Liver (tissue), 9 donors: Measurements from ENCODE around the gene CCDC186. TPM values are rescaled to one million over a fixed set of nuclear protein-coding genes. Genes with fewer than 3 reads are reported as not detected.

Experiments used
- DNase-seq: peaks from one replicate; pipeline ENCODE4 v3.0.0-alpha.2; 2017; ENCODE audit warnings: low spot score
- H3K27ac ChIP-seq, 2 donors: one replicate each; pipeline ENCODE4 v1.7.0; 2013; ENCODE audit warnings: inconsistent platforms in 2 of 2, low read length in 2 of 2, control low read depth in 1 of 2, low read depth in 1 of 2, mild to moderate bottlenecking in 1 of 2
- H3K27me3 ChIP-seq, 4 donors: one replicate each; pipeline versions ENCODE4 v1.6.1 to v1.7.0; 2013; ENCODE audit warnings: low read length in 3 of 4, inconsistent platforms in 1 of 4, mild to moderate bottlenecking in 1 of 4, moderate library complexity in 1 of 4; ENCODE audit not compliant: control insufficient read depth in 4 of 4, insufficient read depth in 4 of 4
- H3K36me3 ChIP-seq, 4 donors: one replicate each; pipeline versions ENCODE4 v1.6.1 to v1.7.0; 2013; ENCODE audit warnings: low read length in 3 of 4, mild to moderate bottlenecking in 3 of 4, low read depth in 1 of 4, moderate library complexity in 1 of 4; ENCODE audit not compliant: control insufficient read depth in 4 of 4, insufficient read depth in 3 of 4
- H3K4me1 ChIP-seq, 4 donors: one replicate each; pipeline versions ENCODE4 v1.6.1 to v1.7.0; 2013; ENCODE audit warnings: low read length in 3 of 4, mild to moderate bottlenecking in 3 of 4, moderate library complexity in 1 of 4; ENCODE audit not compliant: control insufficient read depth in 4 of 4, insufficient read depth in 4 of 4
- H3K4me3 ChIP-seq, 3 donors: one replicate each; pipeline versions ENCODE4 v1.6.1 to v1.7.0; 2013; ENCODE audit warnings: low read length in 3 of 3, control low read depth in 1 of 3, low read depth in 1 of 3, mild to moderate bottlenecking in 1 of 3
- H3K9ac ChIP-seq, 2 donors: one replicate each; pipeline ENCODE4 v1.7.0; 2013; ENCODE audit warnings: low read length in 2 of 2, mild to moderate bottlenecking in 2 of 2, moderate library complexity in 2 of 2, control low read depth in 1 of 2, low read depth in 1 of 2
- H3K9me3 ChIP-seq, 4 donors: one replicate each; pipeline versions ENCODE4 v1.6.1 to v1.7.0; 2013; ENCODE audit warnings: low read length in 3 of 4; ENCODE audit not compliant: control insufficient read depth in 4 of 4
- CTCF ChIP-seq: fragments of 150-350 bp; IDR thresholded peaks from 2 replicates; pipeline ENCODE4 v1.5.1; 2017; ENCODE audit warnings: improper control_type of control experiment, low read depth, low read length; ENCODE audit not compliant: missing input control
- EGR1 ChIP-seq, 2 donors: IDR thresholded peaks; 2 replicates each; pipeline ENCODE4 v1.6.1; 2016 to 2018; ENCODE audit warnings: antibody characterized with exemption in 2 of 2, low read depth in 2 of 2
- FOXA1 ChIP-seq: IDR thresholded peaks from 2 replicates; pipeline ENCODE4 v1.6.1; 2016; ENCODE audit warnings: antibody characterized with exemption
- FOXA2 ChIP-seq: IDR thresholded peaks from 2 replicates; pipeline ENCODE4 v1.6.1; 2016; ENCODE audit warnings: antibody characterized with exemption
- GABPA ChIP-seq, 2 donors: IDR thresholded peaks in 1 of 2; conservative IDR thresholded peaks in 1 of 2; 2 replicates each; pipeline ENCODE4 v1.6.1; 2016; ENCODE audit warnings: antibody characterized with exemption in 2 of 2, mild to moderate bottlenecking in 1 of 2, moderate library complexity in 1 of 2
- HNF4A ChIP-seq, 2 donors: conservative IDR thresholded peaks; 2 replicates each; pipeline ENCODE4 v1.6.1; 2016; ENCODE audit warnings: antibody characterized with exemption in 2 of 2, mild to moderate bottlenecking in 2 of 2
- HNF4G ChIP-seq: IDR thresholded peaks from 2 replicates; pipeline ENCODE4 v1.6.1; 2016; ENCODE audit warnings: antibody characterized with exemption
- JUND ChIP-seq, 2 donors: IDR thresholded peaks; 2 replicates each; pipeline ENCODE4 v1.6.1; 2016; ENCODE audit warnings: antibody characterized with exemption in 2 of 2
- NR2F2 ChIP-seq: IDR thresholded peaks from 2 replicates; pipeline ENCODE4 v1.6.1; 2016; ENCODE audit warnings: antibody characterized with exemption
- RAD21 ChIP-seq, 2 donors: IDR thresholded peaks; 2 replicates each; pipeline ENCODE4 v1.6.1; 2016; ENCODE audit warnings: antibody characterized with exemption in 2 of 2, mild to moderate bottlenecking in 2 of 2
- RXRA ChIP-seq, 2 donors: IDR thresholded peaks; 2 replicates each; pipeline ENCODE4 v1.6.1; 2017 to 2018; ENCODE audit warnings: antibody characterized with exemption in 2 of 2, mild to moderate bottlenecking in 1 of 2
- SP1 ChIP-seq: IDR thresholded peaks from 2 replicates; pipeline ENCODE4 v1.6.1; 2018; ENCODE audit warnings: antibody characterized with exemption, mild to moderate bottlenecking
- TAF1 ChIP-seq: conservative IDR thresholded peaks from 2 replicates; pipeline ENCODE4 v1.6.1; 2016; ENCODE audit warnings: antibody characterized with exemption, mild to moderate bottlenecking
- YY1 ChIP-seq: IDR thresholded peaks from 2 replicates; pipeline ENCODE4 v1.6.1; 2016; ENCODE audit warnings: antibody characterized with exemption, mild to moderate bottlenecking
- ZBTB33 ChIP-seq: IDR thresholded peaks from 2 replicates; pipeline ENCODE4 v1.6.1; 2016; ENCODE audit warnings: antibody characterized with exemption
- WGBS: extraction: QIAGEN DNeasy Blood & Tissue Kit; methylation state at CpG from one replicate; pipeline ENCODE4 v1.1.7; 2013; 5-methylcytosine and 5-hydroxymethylcytosine counted together
- polyA plus RNA-seq, 2 donors: library from polyadenylated mRNA; stranded (reverse) in 1 of 2; unstranded in 1 of 2; fragments of 200-250 nt in 1 of 2; fragments of >200 nt in 1 of 2; fragmentation: Nextera tagmentation in 1 of 2; extraction: Ambion mirVana in 1 of 2; gene quantifications; one replicate each; pipeline versions ENCODE4 v1.2.1 to v1.2.3, GENCODE V29; 2013 to 2015
- total RNA-seq, 2 donors: library from RNA; depleted of rRNA; stranded (reverse); fragments of >200 nt; gene quantifications; one replicate each; pipeline ENCODE4 v1.2.3, GENCODE V29; 2014
- TF ChIP-seq, protein P1 (sequence below): IDR thresholded peaks from 2 replicates; pipeline ENCODE4 v1.6.1; 2016; ENCODE audit warnings: antibody characterized with exemption
- TF ChIP-seq, protein P2 (sequence below): IDR thresholded peaks from 2 replicates; pipeline ENCODE4 v1.6.1; 2016; ENCODE audit warnings: antibody characterized with exemption, mild to moderate bottlenecking
- TF ChIP-seq, protein P3 (sequence below): IDR thresholded peaks from 2 replicates; pipeline ENCODE4 v1.6.1; 2016; ENCODE audit warnings: antibody characterized with exemption
- donor health status: healthy.
- donor health status: healthy.
- donor health status: healthy.
- donor health status: healthy.
- donor health status: healthy.

The CCDC186 gene
- total and polyA plus RNA-seq, 4 donors: 1.9 to 11.6 (median 6.1) TPM

GRCh38 chr10:114207349-114207748, 33.3 kb upstream of the CCDC186 start:
- no peaks in the 10 kb centered on the region for H3K9me3 ChIP-seq
- H3K27me3 ChIP-seq: no peaks in the 10 kb centered on the region
- no peaks in the 10 kb centered on the region for H3K4me1 ChIP-seq
- H3K27ac ChIP-seq: no peak overlapping the region
- H3K36me3 ChIP-seq: no peaks in the 10 kb centered on the region
- TF ChIP-seq JUND (IDR thresholded peaks at IDR 0.05) (no peak), YY1 (no peak), RAD21 (IDR thresholded peaks at IDR 0.05) (no peak), NR2F2 (no peak), CTCF (no peak), HNF4G (no peak), RXRA (IDR thresholded peaks at IDR 0.05) (no peak), ZBTB33 (no peak), HNF4A (conservative IDR thresholded peaks at IDR 0.05) (no peak), SP1 (no peak), GABPA (IDR thresholded peaks at IDR 0.05 in 1 of 2, conservative IDR thresholded peaks at IDR 0.05 in 1 of 2) (no peak), EGR1 (IDR thresholded peaks at IDR 0.05; ENCODE audit: low read depth in 2 of 2) (no peak), FOXA2 (no peak), TAF1 (no peak), FOXA1 (no peak)
- TF ChIP-seq, protein P1, sequence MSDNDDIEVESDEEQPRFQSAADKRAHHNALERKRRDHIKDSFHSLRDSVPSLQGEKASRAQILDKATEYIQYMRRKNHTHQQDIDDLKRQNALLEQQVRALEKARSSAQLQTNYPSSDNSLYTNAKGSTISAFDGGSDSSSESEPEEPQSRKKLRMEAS: no peak
- TF ChIP-seq, protein P2, sequence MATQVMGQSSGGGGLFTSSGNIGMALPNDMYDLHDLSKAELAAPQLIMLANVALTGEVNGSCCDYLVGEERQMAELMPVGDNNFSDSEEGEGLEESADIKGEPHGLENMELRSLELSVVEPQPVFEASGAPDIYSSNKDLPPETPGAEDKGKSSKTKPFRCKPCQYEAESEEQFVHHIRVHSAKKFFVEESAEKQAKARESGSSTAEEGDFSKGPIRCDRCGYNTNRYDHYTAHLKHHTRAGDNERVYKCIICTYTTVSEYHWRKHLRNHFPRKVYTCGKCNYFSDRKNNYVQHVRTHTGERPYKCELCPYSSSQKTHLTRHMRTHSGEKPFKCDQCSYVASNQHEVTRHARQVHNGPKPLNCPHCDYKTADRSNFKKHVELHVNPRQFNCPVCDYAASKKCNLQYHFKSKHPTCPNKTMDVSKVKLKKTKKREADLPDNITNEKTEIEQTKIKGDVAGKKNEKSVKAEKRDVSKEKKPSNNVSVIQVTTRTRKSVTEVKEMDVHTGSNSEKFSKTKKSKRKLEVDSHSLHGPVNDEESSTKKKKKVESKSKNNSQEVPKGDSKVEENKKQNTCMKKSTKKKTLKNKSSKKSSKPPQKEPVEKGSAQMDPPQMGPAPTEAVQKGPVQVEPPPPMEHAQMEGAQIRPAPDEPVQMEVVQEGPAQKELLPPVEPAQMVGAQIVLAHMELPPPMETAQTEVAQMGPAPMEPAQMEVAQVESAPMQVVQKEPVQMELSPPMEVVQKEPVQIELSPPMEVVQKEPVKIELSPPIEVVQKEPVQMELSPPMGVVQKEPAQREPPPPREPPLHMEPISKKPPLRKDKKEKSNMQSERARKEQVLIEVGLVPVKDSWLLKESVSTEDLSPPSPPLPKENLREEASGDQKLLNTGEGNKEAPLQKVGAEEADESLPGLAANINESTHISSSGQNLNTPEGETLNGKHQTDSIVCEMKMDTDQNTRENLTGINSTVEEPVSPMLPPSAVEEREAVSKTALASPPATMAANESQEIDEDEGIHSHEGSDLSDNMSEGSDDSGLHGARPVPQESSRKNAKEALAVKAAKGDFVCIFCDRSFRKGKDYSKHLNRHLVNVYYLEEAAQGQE: no peak
- TF ChIP-seq, protein P3, sequence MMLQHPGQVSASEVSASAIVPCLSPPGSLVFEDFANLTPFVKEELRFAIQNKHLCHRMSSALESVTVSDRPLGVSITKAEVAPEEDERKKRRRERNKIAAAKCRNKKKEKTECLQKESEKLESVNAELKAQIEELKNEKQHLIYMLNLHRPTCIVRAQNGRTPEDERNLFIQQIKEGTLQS: no peak
- DNase-seq: no peak
- H3K9ac ChIP-seq: no peak overlapping the region
- no peak overlapping the region for H3K4me3 ChIP-seq
- WGBS: 78% methylated on average over 1 of the region's 1 CpG
